ENCODE measurements around the gene CLCN3.

- TF ChIP-seq CTCF (IDR thresholded peaks at IDR 0.05) (no peak), POLR2A (IDR thresholded peaks at IDR 0.05) (no peak)
Observed at GRCh38 chr4:169620880-169621248, 486 bp downstream of the CLCN3 start.
